Keratinocyte (primary cell): Measurements from ENCODE around the gene GPR137B.
"Not testable (repeated sequence)": the region's sequence is repeated elsewhere in the genome, so short reads cannot be mapped to it uniquely, and the experiment has no call there.

ENCODE experiments used
- CTCF ChIP-seq, 3 experiments: IDR thresholded peaks in 1 of 3; conservative IDR thresholded peaks in 1 of 3; optimal IDR thresholded peaks in 1 of 3; 2 replicates in 2 of 3; 3 replicates in 1 of 3; pipeline versions ENCODE3 to v1.5.1; 2011; ENCODE audit warnings: low read length in 3 of 3, mild to moderate bottlenecking in 3 of 3, moderate library complexity in 2 of 3, control low read depth in 1 of 3, inconsistent platforms in 1 of 3; ENCODE audit not compliant: insufficient read depth in 2 of 3; ENCODE audit errors: extremely low read depth in 1 of 3
- EZH2 ChIP-seq: IDR thresholded peaks from one replicate; pipeline ENCODE4 v1.6.1; 2012; ENCODE audit warnings: inconsistent platforms, mild to moderate bottlenecking, low read length, moderate library complexity

- not testable (repeated sequence) for TF ChIP-seq EZH2
- TF ChIP-seq CTCF (optimal IDR thresholded peaks at IDR 0.05 in 1 of 3, IDR thresholded peaks at IDR 0.05 in 1 of 3, conservative IDR thresholded peaks at IDR 0.05 in 1 of 3; ENCODE audit: extremely low read depth in 1 of 3, insufficient read depth in 2 of 3, low read length in 3 of 3): peak in 1 of 3 experiments; percentile 17
These were observed 15.7 kb downstream of the GPR137B start for GRCh38 chr1:236158072-236158471.
